ENCODE data around the gene MORN1. TPM values are rescaled to one million over a fixed set of nuclear protein-coding genes. Genes with fewer than 3 reads are reported as not detected.

The MORN1 gene
- total and polyA plus RNA-seq, 2 of the 4 experiments (the other 2 are of a cell fraction): 3.0 to 4.2 TPM

GRCh38 chr1:2404142-2404889, 13.0 kb upstream of the MORN1 start:
- no peak overlapping the region for H3K9ac ChIP-seq (ENCODE audit: low read depth, low read length)

More at GRCh38 chr1:2404142-2404889, 13.0 kb upstream of the MORN1 start:
- Histone ChIP-seq H2AK9ac (replicated peaks; ENCODE audit: low read depth, low read length, poor library complexity) (no peak overlapping the region), H3K27ac (ENCODE audit: insufficient read depth, low read length) (no peak overlapping the region), H3K27me3 (ENCODE audit: control insufficient read depth, insufficient read depth, low read length) (no peaks in the 10 kb centered on the region), H4K8ac (ENCODE audit: low read depth in 2 of 2, low read length in 2 of 2) (no peak overlapping the region), H3K23ac (ENCODE audit: low read depth, low read length) (no peak overlapping the region), H3K4ac (ENCODE audit: low read depth, low read length) (no peak overlapping the region), H3K4me2 (ENCODE audit: low read depth, low read length) (no peak overlapping the region), H2BK20ac (ENCODE audit: low read depth, low read length) (no peak overlapping the region), H3K56ac (ENCODE audit: extremely low read depth, insufficient read depth, low read length) (no peak overlapping the region), H3K36me3 (ENCODE audit: control insufficient read depth, insufficient read depth, low read length) (peaks cover 81% of the 10 kb centered on the region), H3K4me1 (ENCODE audit: control insufficient read depth, insufficient read depth, low read length) (peaks cover 8% of the 10 kb centered on the region), H2BK5ac (ENCODE audit: low read depth, low read length, poor library complexity, severe bottlenecking) (no peak overlapping the region), H3K79me1 (ENCODE audit: low read depth in 1 of 2, low read length in 2 of 2) (peaks cover 18 to 55% of the 10 kb centered on the region in 2 experiments; a peak in 3 of 4 replicates), H2AK5ac (ENCODE audit: low read depth, low read length) (no peak overlapping the region), H4K5ac (ENCODE audit: low read depth, low read length) (no peak overlapping the region), H4K20me1 (ENCODE audit: insufficient read depth, low read length) (peaks cover 35% of the 10 kb centered on the region), H3K18ac (ENCODE audit: low read depth, low read length) (no peak overlapping the region), H2BK120ac (ENCODE audit: low read depth, low read length) (no peak overlapping the region), H4K91ac (ENCODE audit: insufficient read depth, low read depth, low read length) (no peak overlapping the region), H3K9me1 (ENCODE audit: insufficient read depth, low read length) (no peaks in the 10 kb centered on the region), H3K14ac (replicated peaks; ENCODE audit: low read depth, low read length) (no peak overlapping the region), H3K9me3 (ENCODE audit: control insufficient read depth, insufficient read depth, low read length) (no peaks in the 10 kb centered on the region), H2BK15ac (ENCODE audit: low read depth, low read length) (no peak overlapping the region), H3K4me3 (ENCODE audit: insufficient read depth, low read depth, low read length) (no peak overlapping the region), H2AFZ (replicated peaks; ENCODE audit: low read length, poor library complexity) (no peak overlapping the region)
- in situ Hi-C loops (cut with MboI; ENCODE audit: low sequenced_read_pairs) (loop anchor here (25.0 kb wide), 1 partner anchor 908 kb away; no protein-coding TSS in a partner anchor), intact Hi-C loops (cut with micrococcal nuclease) (no loop called here), dilution Hi-C loops (cut with HindIII; ENCODE audit: low sequenced_read_pairs, unreplicated experiment) (no loop called here)
- ATAC-seq (ENCODE audit: low read depth) (no peak; the same call in 1 of the 2 replicates), DNase-seq (no peak)
- TF ChIP-seq BHLHE40 (IDR thresholded peaks at IDR 0.05; ENCODE audit: low read depth, low read length) (no peak), RAD21 (IDR thresholded peaks at IDR 0.05; ENCODE audit: low read length) (no peak), MAFK (IDR thresholded peaks at IDR 0.05; ENCODE audit: low read depth, low read length) (no peak), CHD1 (IDR thresholded peaks at IDR 0.05; ENCODE audit: low read depth, low read length) (no peak), NFE2L2 (IDR thresholded peaks at IDR 0.05; ENCODE audit: low read depth, low read length) (no peak), FOS (IDR thresholded peaks at IDR 0.05; ENCODE audit: low read depth, low read length) (no peak), SMC3 (IDR thresholded peaks at IDR 0.05; ENCODE audit: low read depth, low read length) (no peak), MXI1 (IDR thresholded peaks at IDR 0.05; ENCODE audit: borderline replicate concordance, low read depth, low read length) (no peak), RCOR1 (IDR thresholded peaks at IDR 0.05; ENCODE audit: insufficient replicate concordance, low read length) (no peak), USF2 (IDR thresholded peaks at IDR 0.05; ENCODE audit: low read depth, low read length) (no peak), CEBPB (IDR thresholded peaks at IDR 0.05; ENCODE audit: low read depth, low read length) (no peak), POLR2A (IDR thresholded peaks at IDR 0.05; ENCODE audit: low read depth, low read length) (no peak), ELK1 (IDR thresholded peaks at IDR 0.05; ENCODE audit: borderline replicate concordance, low read depth, low read length) (no peak), MAZ (IDR thresholded peaks at IDR 0.05; ENCODE audit: borderline replicate concordance, low read depth, low read length) (no peak), RFX5 (IDR thresholded peaks at IDR 0.05; ENCODE audit: low read depth, low read length) (no peak), CTCF (conservative IDR thresholded peaks at IDR 0.05; ENCODE audit: low read depth, low read length) (no peak)
- BruUV-seq (replicated peaks): no TSS peak
- ChIA-PET POLR2A (ENCODE audit: unreplicated experiment) (no interaction called here), CTCF (no interaction called here)
- WGBS, 2 experiments (ENCODE audit: extremely low coverage in 2 of 2, insufficient read length in 1 of 2): 63% methylated on average over 15 of the region's 29 CpGs; no CpG with 5 or more reads in 1 of the 2 experiments

All from IMR-90 (cell line).